Right cardiac atrium (tissue), 5 donors: ENCODE measurements around the gene CLEC19A. TPM values are rescaled to one million over a fixed set of nuclear protein-coding genes. Genes with fewer than 3 reads are reported as not detected.

Experiments used
- ATAC-seq, 2 donors: fragments of 200-7000 bp; cut with Tn5 transposase; one replicate each; pipeline versions ENCODE4 v1.8.0 to v1.9.1; 2020; ENCODE audit warnings: moderate library complexity in 2 of 2, mild to moderate bottlenecking in 1 of 2
- DNase-seq, 3 donors: peaks; one replicate each; pipeline ENCODE4 v3.0.0-alpha.2; 2020
- H3K27ac ChIP-seq: one replicate; pipeline ENCODE4 v1.5.1; 2013; ENCODE audit warnings: mild to moderate bottlenecking, low read length, control low read depth, moderate library complexity
- H3K27me3 ChIP-seq: one replicate; pipeline ENCODE4 v1.6.1; 2013; ENCODE audit not compliant: control insufficient read depth, insufficient read depth
- H3K4me1 ChIP-seq: one replicate; pipeline ENCODE4 v1.6.1; 2013; ENCODE audit warnings: low read length; ENCODE audit not compliant: control insufficient read depth, insufficient read depth
- H3K4me3 ChIP-seq: one replicate; pipeline ENCODE4 v1.5.1; 2013; ENCODE audit warnings: low read length, control low read depth
- H3K9me3 ChIP-seq: one replicate; pipeline ENCODE4 v1.6.1; 2013; ENCODE audit warnings: low read length; ENCODE audit not compliant: control insufficient read depth
- WGBS: extraction: QIAGEN DNeasy Blood & Tissue Kit; methylation state at CpG from one replicate; pipeline ENCODE4 v1.1.7; 2013; 5-methylcytosine and 5-hydroxymethylcytosine counted together
- intact Hi-C, 4 donors: fragments of 100-400 bp; cut with DNase I; formaldehyde crosslinking; loops; one replicate each; pipeline versions ENCODE4 v1.11.0 to v1.14.0; 2022 to 2023
- polyA plus RNA-seq: library from polyadenylated mRNA; stranded (reverse); fragments of 200-250 nt; gene quantifications from one replicate; pipeline ENCODE4 v1.2.3, GENCODE V29; 2013
- total RNA-seq, 4 donors: library from RNA; stranded (reverse); fragmentation: NEBNext Ultra II Directional; extraction: Animal tissue kit (Norgen Biotek cat#: 25700); gene quantifications; one replicate each; pipeline ENCODE4 v1.2.1, GENCODE V29; 2021
- donor health status: healthy with polysubstance abuse.
- donor health status: DM: no; HTN: yes; CAD: no.
- donor health status: DM: no; HTN: no; CAD: no.
- donor health status: DM: no; HTN: yes; CAD: no; lungs with severe emphysema.
- donor health status: DM: yes; HTN: yes; CAD: no.

CLEC19A gene
- total and polyA plus RNA-seq, 5 donors: not detected

DNA sequence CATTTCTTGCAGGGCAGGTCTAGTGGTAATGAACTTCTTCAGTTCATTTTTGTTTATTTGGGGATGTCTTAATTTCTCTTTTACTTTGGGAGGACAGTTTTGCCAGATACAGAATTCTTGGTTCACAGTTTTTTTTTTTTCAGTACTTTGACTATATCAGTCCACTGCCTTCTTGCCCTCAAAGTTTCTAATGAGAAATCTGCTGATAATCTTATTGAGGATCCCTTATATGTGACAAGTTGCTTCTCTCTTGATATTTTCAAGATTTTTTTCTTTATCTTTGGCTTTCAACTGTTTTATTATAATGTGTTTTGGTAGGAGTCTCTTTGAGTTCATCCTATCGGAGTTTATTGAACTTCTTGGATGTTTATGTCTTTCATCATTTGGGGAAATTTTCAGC lies 42.8 kb downstream of the CLEC19A start:
- Histone ChIP-seq H3K4me1 (peaks cover 2% of the 10 kb centered on the region), H3K27ac (no peak overlapping the region), H3K9me3 (no peaks in the 10 kb centered on the region), H3K27me3 (no peaks in the 10 kb centered on the region), H3K4me3 (no peak overlapping the region)
- intact Hi-C loops: no loop called here
- WGBS: 92% methylated on average over 1 of the region's 1 CpG
- ATAC-seq (no peak), DNase-seq (no peak)

GRCh38 chr16:19329932-19330331 lies 44.4 kb downstream of the CLEC19A start:
- ATAC-seq: no peak
- WGBS: 74% methylated on average over 1 of the region's 1 CpG
- Histone ChIP-seq H3K4me3 (no peak overlapping the region), H3K4me1 (peaks cover 2% of the 10 kb centered on the region), H3K27ac (no peak overlapping the region), H3K9me3 (no peaks in the 10 kb centered on the region), H3K27me3 (no peaks in the 10 kb centered on the region)
- intact Hi-C loops: no loop called here
- DNase-seq: no peak

DNA sequence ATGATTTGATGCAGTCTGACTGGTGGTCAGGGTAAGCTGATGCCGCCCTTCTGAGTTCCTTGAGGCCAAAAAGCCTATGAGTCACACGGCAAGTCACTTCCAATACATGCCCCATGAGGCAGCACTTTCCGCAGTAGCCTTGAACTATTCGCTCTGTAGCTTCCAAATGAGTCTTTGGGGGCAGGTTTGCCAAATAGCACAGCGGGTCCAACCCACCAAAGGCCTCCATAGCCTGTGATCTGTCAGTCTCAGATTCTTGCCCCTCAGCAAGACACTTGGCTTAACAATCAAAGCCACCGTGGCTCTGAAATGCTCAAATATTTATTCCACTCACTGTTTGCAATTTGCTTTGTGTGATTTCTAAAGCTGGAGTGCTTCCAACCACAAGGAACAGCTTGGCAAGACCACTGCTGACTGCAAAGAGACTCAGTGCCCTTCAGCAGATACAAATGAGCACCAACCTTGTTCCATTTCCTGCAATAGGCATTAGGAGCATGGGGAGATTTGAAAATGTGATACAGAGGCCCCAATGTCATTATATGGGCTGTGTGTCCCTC lies 45.4 kb downstream of the CLEC19A start:
- DNase-seq (peak in 1 of 3 donors; percentile 17), ATAC-seq (peak in 1 of 2 donors; percentile 24)
- Histone ChIP-seq H3K9me3 (no peaks in the 10 kb centered on the region), H3K27ac (no peak overlapping the region), H3K27me3 (no peaks in the 10 kb centered on the region), H3K4me3 (no peak overlapping the region), H3K4me1 (peaks cover 2% of the 10 kb centered on the region)
- WGBS: 66% methylated on average over 6 of the region's 6 CpGs
- intact Hi-C loops: no loop called here

GRCh38 chr16:19331794-19332193 lies 46.3 kb downstream of the CLEC19A start:
- no peak for DNase-seq
- ATAC-seq: no peak
- WGBS: 61% methylated on average over 4 of the region's 4 CpGs
- H3K27me3 ChIP-seq: no peaks in the 10 kb centered on the region
- no peaks in the 10 kb centered on the region for H3K9me3 ChIP-seq
- peaks cover 2% of the 10 kb centered on the region for H3K4me1 ChIP-seq
- H3K4me3 ChIP-seq: no peak overlapping the region
- no peak overlapping the region for H3K27ac ChIP-seq
- intact Hi-C loops: no loop called here

- intact Hi-C loops: no loop called here
- ATAC-seq: no peak
- 66% methylated on average over 3 of the region's 3 CpGs for WGBS
Measured at GRCh38 chr16:19338335-19338734, 52.8 kb downstream of the CLEC19A start.

GRCh38 chr16:19344224-19344801 lies 58.8 kb downstream of the CLEC19A start:
- WGBS: 64% methylated on average over 9 of the region's 9 CpGs
- intact Hi-C loops: no loop called here
- H3K4me1 ChIP-seq: no peaks in the 10 kb centered on the region
- DNase-seq: no peak
- H3K9me3 ChIP-seq: no peaks in the 10 kb centered on the region
- H3K27me3 ChIP-seq: no peaks in the 10 kb centered on the region
- ATAC-seq: no peak
- no peak overlapping the region for H3K4me3 ChIP-seq
- H3K27ac ChIP-seq: no peak overlapping the region

More at GRCh38 chr16:19338335-19338734, 52.8 kb downstream of the CLEC19A start:
- Histone ChIP-seq H3K4me3 (no peak overlapping the region), H3K4me1 (no peaks in the 10 kb centered on the region), H3K27ac (no peak overlapping the region), H3K9me3 (no peaks in the 10 kb centered on the region), H3K27me3 (no peaks in the 10 kb centered on the region)
- no peak for DNase-seq

GRCh38 chr16:19344980-19345379 lies 59.4 kb downstream of the CLEC19A start:
- intact Hi-C loops: no loop called here
- Histone ChIP-seq H3K27me3 (no peaks in the 10 kb centered on the region), H3K4me3 (no peak overlapping the region), H3K9me3 (no peaks in the 10 kb centered on the region), H3K27ac (no peak overlapping the region), H3K4me1 (no peaks in the 10 kb centered on the region)
- ATAC-seq: no peak
- 69% methylated on average over 4 of the region's 4 CpGs for WGBS
- DNase-seq: no peak

DNA sequence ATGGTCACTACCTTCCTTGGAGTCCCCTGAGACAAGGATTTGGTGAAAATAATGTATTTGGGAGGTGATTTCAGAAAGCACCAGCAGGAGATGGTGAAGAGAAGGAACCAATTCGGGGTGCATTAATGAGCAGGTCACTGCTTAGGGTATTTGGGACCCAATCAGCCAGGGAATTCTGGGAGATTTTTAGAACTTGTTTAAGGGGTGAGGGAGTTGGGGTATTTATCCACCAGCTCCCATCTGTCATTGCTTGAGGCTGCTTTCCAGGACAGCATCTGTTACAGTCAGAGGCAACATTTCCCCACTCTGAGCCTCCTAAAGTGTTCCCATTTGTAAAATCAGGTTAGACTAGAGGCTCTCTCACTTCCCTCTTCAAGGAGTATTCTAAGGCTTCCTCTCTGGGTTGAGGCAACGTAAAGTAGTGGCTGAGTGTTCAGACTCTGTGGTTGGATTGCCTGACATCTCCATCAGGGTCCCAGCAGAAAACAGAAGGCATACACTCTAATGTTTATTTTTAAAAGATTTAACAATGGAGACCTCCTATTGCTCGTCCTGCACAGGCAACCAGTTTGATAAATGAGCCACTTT lies 60.9 kb downstream of the CLEC19A start:
- Histone ChIP-seq H3K27me3 (no peaks in the 10 kb centered on the region), H3K27ac (no peak overlapping the region), H3K4me1 (no peaks in the 10 kb centered on the region), H3K9me3 (no peaks in the 10 kb centered on the region), H3K4me3 (no peak overlapping the region)
- intact Hi-C loops: no loop called here
- no peak for ATAC-seq
- DNase-seq: no peak
- WGBS: 27% methylated on average over 3 of the region's 3 CpGs

DNA sequence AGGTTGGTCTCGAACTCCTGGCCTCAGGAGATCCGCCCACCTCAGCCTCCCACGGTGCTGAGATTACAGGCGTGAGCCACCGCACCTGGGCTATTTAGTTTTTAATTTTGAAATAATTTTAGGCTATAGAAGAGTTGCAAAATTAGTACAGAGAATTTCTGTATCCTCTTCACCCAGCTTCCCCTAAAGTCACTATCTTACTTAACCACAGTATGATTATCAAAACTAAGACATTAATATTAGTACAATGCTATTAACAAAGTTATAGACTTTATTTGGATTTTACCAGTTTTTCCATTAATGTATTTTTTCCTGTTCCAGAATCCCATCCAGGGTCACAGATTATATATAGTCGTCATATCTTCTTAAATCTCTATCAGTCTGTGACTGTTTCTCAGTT lies 62.6 kb downstream of the CLEC19A start:
- no peak for ATAC-seq
- H3K9me3 ChIP-seq: no peaks in the 10 kb centered on the region
- H3K4me3 ChIP-seq: no peak overlapping the region
- DNase-seq: no peak
- 76% methylated on average over 6 of the region's 6 CpGs for WGBS
- no peaks in the 10 kb centered on the region for H3K27me3 ChIP-seq
- H3K4me1 ChIP-seq: no peaks in the 10 kb centered on the region
- intact Hi-C loops: no loop called here
- H3K27ac ChIP-seq: no peak overlapping the region

- no peak for DNase-seq
- ATAC-seq: no peak
- WGBS: 12% methylated on average over 11 of the region's 11 CpGs
- H3K4me1 ChIP-seq: no peaks in the 10 kb centered on the region
- no peaks in the 10 kb centered on the region for H3K9me3 ChIP-seq
- no peaks in the 10 kb centered on the region for H3K27me3 ChIP-seq
- intact Hi-C loops: no loop called here
- H3K27ac ChIP-seq: no peak overlapping the region
- H3K4me3 ChIP-seq: no peak overlapping the region
Measured at GRCh38 chr16:19348578-19349315, 63.2 kb downstream of the CLEC19A start.

GRCh38 chr16:19354371-19354770 lies 68.8 kb downstream of the CLEC19A start:
- H3K9me3 ChIP-seq: no peaks in the 10 kb centered on the region
- intact Hi-C loops: no loop called here
- DNase-seq (no peak), ATAC-seq (no peak)
- H3K27me3 ChIP-seq: no peaks in the 10 kb centered on the region
- H3K4me3 ChIP-seq: no peak overlapping the region
- whole genome bisulfite sequencing: 64% methylated on average over 2 of the region's 2 CpGs
- no peak overlapping the region for H3K27ac ChIP-seq
- H3K4me1 ChIP-seq: no peaks in the 10 kb centered on the region
